Esophagus (tissue), 2 donors: Measurements from ENCODE around the gene GNG11. TPM values are rescaled to one million over a fixed set of nuclear protein-coding genes. Genes with fewer than 3 reads are reported as not detected.

Experiments used
- H3K27ac ChIP-seq, 2 donors: one replicate each; pipeline ENCODE4 v1.5.1; 2013; ENCODE audit warnings: low read depth in 2 of 2, mild to moderate bottlenecking in 2 of 2, inconsistent platforms in 1 of 2, low read length in 1 of 2, moderate library complexity in 1 of 2
- H3K27me3 ChIP-seq, 2 donors: one replicate each; pipeline ENCODE4 v1.6.1; 2013; ENCODE audit warnings: low read length in 2 of 2, control low read depth in 1 of 2, mild to moderate bottlenecking in 1 of 2; ENCODE audit not compliant: insufficient read depth in 2 of 2, control insufficient read depth in 1 of 2
- H3K36me3 ChIP-seq, 2 donors: one replicate each; pipeline ENCODE4 v1.6.1; 2013; ENCODE audit warnings: low read length in 1 of 2; ENCODE audit not compliant: control insufficient read depth in 2 of 2, insufficient read depth in 2 of 2
- H3K4me1 ChIP-seq, 2 donors: one replicate each; pipeline ENCODE4 v1.6.1; 2013; ENCODE audit warnings: low read length in 1 of 2; ENCODE audit not compliant: control insufficient read depth in 2 of 2, insufficient read depth in 2 of 2
- H3K4me3 ChIP-seq, 2 donors: one replicate each; pipeline ENCODE4 v1.5.1; 2013; ENCODE audit warnings: low read length in 2 of 2, mild to moderate bottlenecking in 2 of 2, low read depth in 1 of 2, moderate library complexity in 1 of 2
- H3K9me3 ChIP-seq, 2 donors: one replicate each; pipeline ENCODE4 v1.6.1; 2013; ENCODE audit warnings: mild to moderate bottlenecking in 2 of 2, low read depth in 1 of 2, low read length in 1 of 2, moderate library complexity in 1 of 2; ENCODE audit not compliant: control insufficient read depth in 2 of 2, insufficient read depth in 1 of 2
- WGBS, 2 donors: extraction: QIAGEN DNeasy Blood & Tissue Kit; methylation state at CpG; one replicate each; pipeline ENCODE4 v1.1.7; 2013; 5-methylcytosine and 5-hydroxymethylcytosine counted together
- polyA plus RNA-seq, 2 donors: library from polyadenylated mRNA; stranded (reverse); fragments of 200-250 nt; gene quantifications; one replicate each; pipeline ENCODE4 v1.2.3, GENCODE V29; 2013
- donor health status: healthy with polysubstance abuse.
- donor health status: Bipolar disorder and iron deficiency.

GNG11 gene
- polyA plus RNA-seq, 2 donors = 5.7 to 6.9 TPM

GRCh38 chr7:93890041-93890463, 31.5 kb upstream of the GNG11 start:
- H3K4me3 ChIP-seq = peak overlapping the region; percentile 34 to 37
- WGBS, 2 donors = 1 to 2% methylated on average over 28 of the region's 28 CpGs
- H3K36me3 ChIP-seq = no peaks in the 10 kb centered on the region
- no peaks in the 10 kb centered on the region for H3K4me1 ChIP-seq
- H3K9me3 ChIP-seq = no peaks in the 10 kb centered on the region
- no peak overlapping the region for H3K27ac ChIP-seq
- no peaks in the 10 kb centered on the region for H3K27me3 ChIP-seq

- no peaks in the 10 kb centered on the region for H3K36me3 ChIP-seq
- no peaks in the 10 kb centered on the region for H3K27me3 ChIP-seq
- H3K27ac ChIP-seq = no peak within 1 kb of the TSS
- H3K9me3 ChIP-seq = no peaks in the 10 kb centered on the region
- 1% methylated on average over 49 of the region's 49 CpGs for WGBS, 2 donors
- peak within 1 kb of the TSS; percentile 34 to 37 for H3K4me3 ChIP-seq
- H3K4me1 ChIP-seq = no peaks in the 10 kb centered on the region
These were observed 31.0 kb upstream of the GNG11 start, which contains the start of gene TFPI2 for GRCh38 chr7:93890464-93891068. Gene TFPI2, minus strand, starts transcription at chr7:93890753. Its CDS starts 75 bp downstream, at chr7:93890678.

GRCh38 chr7:93894426-93894825, 27.1 kb upstream of the GNG11 start:
- Histone ChIP-seq H3K9me3 (no peaks in the 10 kb centered on the region), H3K4me3 (no peak overlapping the region), H3K27me3 (no peaks in the 10 kb centered on the region), H3K36me3 (no peaks in the 10 kb centered on the region), H3K4me1 (no peaks in the 10 kb centered on the region), H3K27ac (no peak overlapping the region)
- 74 to 77% methylated on average over 1 of the region's 1 CpG for WGBS, 2 donors

GRCh38 chr7:93894966-93895640, 26.4 kb upstream of the GNG11 start:
- no peaks in the 10 kb centered on the region for H3K4me1 ChIP-seq
- H3K9me3 ChIP-seq = no peaks in the 10 kb centered on the region
- WGBS, 2 donors = 46 to 57% methylated on average over 3 of the region's 3 CpGs
- no peak overlapping the region for H3K27ac ChIP-seq
- no peaks in the 10 kb centered on the region for H3K36me3 ChIP-seq
- no peaks in the 10 kb centered on the region for H3K27me3 ChIP-seq
- no peak overlapping the region for H3K4me3 ChIP-seq

GRCh38 chr7:93895859-93896600, 25.5 kb upstream of the GNG11 start:
- WGBS, 2 donors = 73 to 77% methylated on average over 4 of the region's 4 CpGs
- H3K27me3 ChIP-seq = no peaks in the 10 kb centered on the region
- no peaks in the 10 kb centered on the region for H3K4me1 ChIP-seq

GRCh38 chr7:93897680-93898079, 23.9 kb upstream of the GNG11 start:
- Histone ChIP-seq H3K36me3 (no peaks in the 10 kb centered on the region), H3K27me3 (no peaks in the 10 kb centered on the region), H3K9me3 (no peaks in the 10 kb centered on the region), H3K4me3 (no peak overlapping the region), H3K27ac (no peak overlapping the region), H3K4me1 (no peaks in the 10 kb centered on the region)
- WGBS, 2 donors = 55 to 65% methylated on average over 2 of the region's 2 CpGs

More at GRCh38 chr7:93895859-93896600, 25.5 kb upstream of the GNG11 start:
- no peak overlapping the region for H3K27ac ChIP-seq
- no peaks in the 10 kb centered on the region for H3K36me3 ChIP-seq
- no peaks in the 10 kb centered on the region for H3K9me3 ChIP-seq
- no peak overlapping the region for H3K4me3 ChIP-seq

- Histone ChIP-seq H3K27me3 (no peaks in the 10 kb centered on the region), H3K4me3 (no peak overlapping the region), H3K27ac (no peak overlapping the region), H3K4me1 (no peaks in the 10 kb centered on the region), H3K9me3 (no peaks in the 10 kb centered on the region), H3K36me3 (no peaks in the 10 kb centered on the region)
- 66 to 83% methylated on average over 1 of the region's 1 CpG for WGBS, 2 donors
These were observed 18.6 kb upstream of the GNG11 start for GRCh38 chr7:93902777-93903423.

GRCh38 chr7:93906267-93906666, 15.3 kb upstream of the GNG11 start, which contains the start of gene GNGT1:
Gene GNGT1, plus strand, starts transcription at chr7:93906567. Its CDS starts 180 bp downstream, at chr7:93906747.
- 70 to 74% methylated on average over 3 of the region's 3 CpGs for WGBS, 2 donors
- no peak within 1 kb of the TSS for H3K27ac ChIP-seq
- no peaks in the 10 kb centered on the region for H3K36me3 ChIP-seq
- H3K27me3 ChIP-seq = no peaks in the 10 kb centered on the region
- no peaks in the 10 kb centered on the region for H3K9me3 ChIP-seq
- H3K4me1 ChIP-seq = no peaks in the 10 kb centered on the region
- H3K4me3 ChIP-seq = no peak within 1 kb of the TSS
